HUES64 (cell line): ENCODE data around the gene CCSER1.

Experiments
- H3K27ac ChIP-seq: 2 replicates; pipeline ENCODE4 v1.7.0; 2013; ENCODE audit warnings: low read depth, low read length, inconsistent platforms
- H3K27me3 ChIP-seq: 2 replicates; pipeline ENCODE4 v1.6.1; 2013; ENCODE audit warnings: mild to moderate bottlenecking, low read length; ENCODE audit not compliant: insufficient read depth
- H3K36me3 ChIP-seq: 2 replicates; pipeline ENCODE4 v1.6.1; 2013; ENCODE audit warnings: mild to moderate bottlenecking, low read length; ENCODE audit not compliant: insufficient read depth
- H3K4me1 ChIP-seq: 2 replicates; pipeline ENCODE4 v1.6.1; 2013; ENCODE audit warnings: mild to moderate bottlenecking, low read length, moderate library complexity; ENCODE audit not compliant: insufficient read depth
- H3K4me3 ChIP-seq: 2 replicates; pipeline ENCODE4 v1.5.1; 2013; ENCODE audit warnings: mild to moderate bottlenecking, low read length, moderate library complexity
- H3K9ac ChIP-seq: 2 replicates; pipeline ENCODE4 v1.6.1; 2013; ENCODE audit warnings: mild to moderate bottlenecking, low read depth, low read length
- H3K9me3 ChIP-seq: 2 replicates; pipeline ENCODE4 v1.6.1; 2013; ENCODE audit warnings: low read depth, low read length; ENCODE audit not compliant: insufficient read depth
- WGBS: fragments of 150-250, 120-280 bp; methylation state at CpG from one replicate; pipeline ENCODE4 v1.1.7; 2013; ENCODE audit warnings: missing lambda C conversion rate; 5-methylcytosine and 5-hydroxymethylcytosine counted together

CCSER1 gene

GRCh38 chr4:90163872-90164271 is 36.7 kb downstream of the CCSER1 start:
- Histone ChIP-seq H3K27me3 (no peaks in the 10 kb centered on the region), H3K9ac (no peak overlapping the region), H3K4me1 (no peaks in the 10 kb centered on the region), H3K27ac (no peak overlapping the region), H3K4me3 (no peak overlapping the region), H3K36me3 (no peaks in the 10 kb centered on the region), H3K9me3 (0 out of 2 replicates have a peak, but pooled peaks cover 2% of the 10 kb centered on the region)
- WGBS, result 75% methylated on average over 1 of the region's 1 CpG

GRCh38 chr4:90165883-90166282 is 38.7 kb downstream of the CCSER1 start:
- no peaks in the 10 kb centered on the region for H3K27me3 ChIP-seq
- WGBS, result 96% methylated on average over 5 of the region's 5 CpGs
- no peak overlapping the region for H3K4me3 ChIP-seq
- no peaks in the 10 kb centered on the region for H3K9me3 ChIP-seq
- H3K9ac ChIP-seq, result no peak overlapping the region
- H3K4me1 ChIP-seq, result no peaks in the 10 kb centered on the region
- no peak overlapping the region for H3K27ac ChIP-seq
- no peaks in the 10 kb centered on the region for H3K36me3 ChIP-seq

- Histone ChIP-seq H3K27me3 (no peaks in the 10 kb centered on the region), H3K36me3 (no peaks in the 10 kb centered on the region), H3K27ac (no peak overlapping the region), H3K4me3 (no peak overlapping the region), H3K9me3 (no peaks in the 10 kb centered on the region), H3K4me1 (no peaks in the 10 kb centered on the region), H3K9ac (no peak overlapping the region)
- 85% methylated on average over 2 of the region's 2 CpGs for WGBS
Measured at GRCh38 chr4:90171491-90171890, 44.3 kb downstream of the CCSER1 start.

- Histone ChIP-seq H3K27ac (no peak overlapping the region), H3K36me3 (no peaks in the 10 kb centered on the region), H3K4me3 (no peak overlapping the region), H3K4me1 (no peaks in the 10 kb centered on the region), H3K27me3 (no peaks in the 10 kb centered on the region), H3K9ac (no peak overlapping the region), H3K9me3 (no peaks in the 10 kb centered on the region)
- 94% methylated on average over 3 of the region's 3 CpGs for WGBS
Measured at GRCh38 chr4:90174621-90175023, 47.4 kb downstream of the CCSER1 start.

- no peaks in the 10 kb centered on the region for H3K36me3 ChIP-seq
- H3K4me3 ChIP-seq, result no peak overlapping the region
- no peaks in the 10 kb centered on the region for H3K9me3 ChIP-seq
- H3K9ac ChIP-seq, result no peak overlapping the region
- H3K4me1 ChIP-seq, result peaks cover 11% of the 10 kb centered on the region
- 95% methylated on average over 1 of the region's 1 CpG for WGBS
- no peaks in the 10 kb centered on the region for H3K27me3 ChIP-seq
- H3K27ac ChIP-seq, result no peak overlapping the region
Measured at GRCh38 chr4:90181644-90182043, 54.5 kb downstream of the CCSER1 start.

GRCh38 chr4:90183254-90183653 is 56.1 kb downstream of the CCSER1 start:
- Histone ChIP-seq H3K4me3 (no peak overlapping the region), H3K4me1 (peaks cover 24% of the 10 kb centered on the region), H3K9ac (no peak overlapping the region), H3K9me3 (no peaks in the 10 kb centered on the region), H3K36me3 (no peaks in the 10 kb centered on the region), H3K27me3 (no peaks in the 10 kb centered on the region), H3K27ac (no peak overlapping the region)
- WGBS, result 63% methylated on average over 1 of the region's 3 CpGs

GRCh38 chr4:90184560-90184959 is 57.4 kb downstream of the CCSER1 start:
- Histone ChIP-seq H3K4me3 (no peak overlapping the region), H3K9me3 (no peaks in the 10 kb centered on the region), H3K27me3 (no peaks in the 10 kb centered on the region), H3K4me1 (peaks cover 24% of the 10 kb centered on the region), H3K27ac (no peak overlapping the region), H3K36me3 (no peaks in the 10 kb centered on the region), H3K9ac (no peak overlapping the region)
- no CpG with 5 or more reads among the region's 1 CpG for WGBS

DNA sequence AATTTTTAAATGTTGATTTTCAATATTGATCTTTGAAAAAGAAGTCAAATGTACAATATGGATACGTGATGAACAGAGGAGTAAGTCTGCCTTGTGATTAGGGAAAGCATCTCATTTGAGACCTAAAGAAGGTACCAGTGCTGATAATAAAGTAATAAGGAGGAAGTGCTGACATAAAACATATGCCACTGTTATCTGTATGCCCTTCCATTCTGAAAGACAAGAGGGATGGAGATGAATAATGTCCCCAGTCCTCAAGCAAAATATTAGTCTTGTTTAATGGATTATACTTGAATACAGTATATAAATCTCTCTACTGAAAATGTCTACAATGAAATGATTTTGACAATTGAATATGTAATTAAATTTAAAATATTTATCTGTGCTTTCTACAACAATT is 58.2 kb downstream of the CCSER1 start:
- Histone ChIP-seq H3K4me3 (no peak overlapping the region), H3K9ac (no peak overlapping the region), H3K9me3 (no peaks in the 10 kb centered on the region), H3K36me3 (no peaks in the 10 kb centered on the region), H3K27me3 (no peaks in the 10 kb centered on the region), H3K27ac (no peak overlapping the region), H3K4me1 (peaks cover 24% of the 10 kb centered on the region)
- 86% methylated on average over 1 of the region's 1 CpG for WGBS

- no peaks in the 10 kb centered on the region for H3K9me3 ChIP-seq
- H3K4me3 ChIP-seq, result no peak overlapping the region
- no peak overlapping the region for H3K9ac ChIP-seq
- no CpG with 5 or more reads among the region's 1 CpG for WGBS
- H3K27ac ChIP-seq, result no peak overlapping the region
- no peaks in the 10 kb centered on the region for H3K27me3 ChIP-seq
- no peaks in the 10 kb centered on the region for H3K36me3 ChIP-seq
- peaks cover 24% of the 10 kb centered on the region for H3K4me1 ChIP-seq
Measured at GRCh38 chr4:90186229-90186628, 59.0 kb downstream of the CCSER1 start.

GRCh38 chr4:90187148-90187884 is 60.1 kb downstream of the CCSER1 start:
- Histone ChIP-seq H3K27ac (no peak overlapping the region), H3K4me1 (peaks cover 24% of the 10 kb centered on the region), H3K27me3 (no peaks in the 10 kb centered on the region), H3K9me3 (no peaks in the 10 kb centered on the region), H3K36me3 (no peaks in the 10 kb centered on the region), H3K9ac (no peak overlapping the region), H3K4me3 (no peak overlapping the region)
- 93% methylated on average over 4 of the region's 5 CpGs for WGBS

DNA sequence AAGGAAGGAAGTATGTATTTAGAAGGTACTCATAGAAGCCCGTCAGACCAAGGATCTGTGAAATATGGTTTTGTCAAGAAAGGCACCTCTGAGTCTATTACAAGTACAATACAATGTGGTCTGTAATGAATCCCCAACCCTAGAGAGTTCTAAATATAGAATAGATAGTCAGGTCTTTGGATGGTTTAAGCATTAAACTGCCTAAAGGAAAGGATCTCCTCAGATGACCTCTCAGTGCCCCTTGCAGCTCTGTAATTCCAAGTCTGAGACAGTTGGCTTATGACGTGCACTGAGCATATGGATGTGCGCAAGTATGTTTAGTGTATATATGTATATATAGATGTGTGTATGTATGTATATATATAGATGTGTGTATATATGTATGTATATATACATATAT is 62.0 kb downstream of the CCSER1 start:
- no peak overlapping the region for H3K27ac ChIP-seq
- H3K36me3 ChIP-seq, result no peaks in the 10 kb centered on the region
- no peaks in the 10 kb centered on the region for H3K27me3 ChIP-seq
- no peak overlapping the region for H3K4me3 ChIP-seq
- no peaks in the 10 kb centered on the region for H3K9me3 ChIP-seq
- H3K4me1 ChIP-seq, result peaks cover 35% of the 10 kb centered on the region
- WGBS, result 92% methylated on average over 3 of the region's 3 CpGs
- no peak overlapping the region for H3K9ac ChIP-seq

- Histone ChIP-seq H3K27ac (no peak overlapping the region), H3K4me3 (no peak overlapping the region), H3K9ac (no peak overlapping the region), H3K36me3 (no peaks in the 10 kb centered on the region), H3K9me3 (no peaks in the 10 kb centered on the region), H3K4me1 (peaks cover 30% of the 10 kb centered on the region), H3K27me3 (no peaks in the 10 kb centered on the region)
- WGBS, result 95% methylated on average over 4 of the region's 4 CpGs
Measured at GRCh38 chr4:90189946-90190345, 62.8 kb downstream of the CCSER1 start.
